Measurements from ENCODE around the gene MYL7. TPM values are rescaled to one million over a fixed set of nuclear protein-coding genes. Genes with fewer than 3 reads are reported as not detected.

The MYL7 gene
- total RNA-seq, 4 donors from 2014 or later = not detected

GRCh38 chr7:44103566-44103922 lies 37.6 kb downstream of the MYL7 start:
- peak overlapping the region; percentile 74 to 92 (median 88) for H3K27ac ChIP-seq
- no peak for TF ChIP-seq CTCF (IDR thresholded peaks at IDR 0.05)
- TF ChIP-seq POLR2A (IDR thresholded peaks at IDR 0.05) = no peak
- peaks cover 0 to 28% (median 0%) of the 10 kb centered on the region in 4 donors for H3K27me3 ChIP-seq
- DNase-seq = no peak
- WGBS, 2 donors = 76 to 100% methylated on average over 1 to 5 of the region's 8 CpGs
- no peaks in the 10 kb centered on the region for H3K9me3 ChIP-seq
- H3K4me1 ChIP-seq = peaks cover 11 to 85% (median 63%) of the 10 kb centered on the region in 3 donors
- intact Hi-C loops (cut with DNase I) = no loop called here
- peak overlapping the region in 3 of 4 donors; percentile 46 to 67 (median 63) for H3K4me3 ChIP-seq
- peaks cover 0 to 19% (median 0%) of the 10 kb centered on the region in 3 donors for H3K36me3 ChIP-seq

- Histone ChIP-seq H3K27ac (peak overlapping the region; percentile 47 to 92 (median 88)), H3K36me3 (peaks cover 0 to 14% (median 0%) of the 10 kb centered on the region in 3 donors), H3K9me3 (no peaks in the 10 kb centered on the region), H3K4me3 (no peak overlapping the region), H3K27me3 (peaks cover 0 to 28% (median 0%) of the 10 kb centered on the region in 4 donors), H3K4me1 (peaks cover 11 to 80% (median 63%) of the 10 kb centered on the region in 3 donors)
- 53 to 73% methylated on average over 4 to 7 of the region's 8 CpGs for WGBS, 2 donors
- intact Hi-C loops (cut with DNase I) = no loop called here
- no peak for DNase-seq
- TF ChIP-seq POLR2A (IDR thresholded peaks at IDR 0.05) (no peak), CTCF (IDR thresholded peaks at IDR 0.05) (no peak)
Measured at GRCh38 chr7:44102846-44103565, 38.1 kb downstream of the MYL7 start.

- no peaks in the 10 kb centered on the region for H3K9me3 ChIP-seq
- TF ChIP-seq CTCF (IDR thresholded peaks at IDR 0.05) (no peak), POLR2A (IDR thresholded peaks at IDR 0.05) (no peak)
- intact Hi-C loops (cut with DNase I) = no loop called here
- H3K27me3 ChIP-seq = peaks cover 0 to 28% (median 0%) of the 10 kb centered on the region in 4 donors
- no peak overlapping the region for H3K4me3 ChIP-seq
- 39 to 44% methylated on average over 8 to 11 of the region's 14 CpGs for WGBS, 2 donors
- peak overlapping the region; percentile 47 to 92 (median 88) for H3K27ac ChIP-seq
- H3K36me3 ChIP-seq = peaks cover 0 to 6% (median 0%) of the 10 kb centered on the region in 3 donors
- peaks cover 11 to 72% (median 56%) of the 10 kb centered on the region in 3 donors for H3K4me1 ChIP-seq
- no peak for DNase-seq
Measured at GRCh38 chr7:44101966-44102845, 38.9 kb downstream of the MYL7 start.

GRCh38 chr7:44101303-44101965 lies 39.7 kb downstream of the MYL7 start:
- intact Hi-C loops (cut with DNase I) = no loop called here
- Histone ChIP-seq H3K36me3 (no peaks in the 10 kb centered on the region), H3K4me3 (no peak overlapping the region), H3K27me3 (peaks cover 0 to 28% (median 0%) of the 10 kb centered on the region in 4 donors), H3K9me3 (no peaks in the 10 kb centered on the region), H3K27ac (peak overlapping the region; percentile 47 to 92 (median 88)), H3K4me1 (peaks cover 11 to 64% (median 49%) of the 10 kb centered on the region in 3 donors)
- 86 to 100% methylated on average over 1 of the region's 3 CpGs for WGBS, 2 donors
- TF ChIP-seq CTCF (IDR thresholded peaks at IDR 0.05) (no peak), POLR2A (IDR thresholded peaks at IDR 0.05) (no peak)
- no peak for DNase-seq

Measured in esophagus squamous epithelium (tissue), 5 donors.